Lower leg skin (tissue), 3 donors: ENCODE measurements around the gene ARID1B.

Experiments
- CTCF ChIP-seq, 3 donors: fragments of 450-650 bp; IDR thresholded peaks; one replicate each; pipeline ENCODE4 v1.5.1; 2016; ENCODE audit warnings: antibody characterized with exemption in 3 of 3, mild to moderate bottlenecking in 3 of 3, moderate library complexity in 2 of 3
- POLR2A ChIP-seq, 2 donors: fragments of 450-650 bp; IDR thresholded peaks; one replicate each; pipeline ENCODE4 v1.6.1; 2016 to 2017; ENCODE audit warnings: antibody characterized with exemption in 2 of 2, mild to moderate bottlenecking in 1 of 2, moderate library complexity in 1 of 2

- no peak for TF ChIP-seq CTCF (IDR thresholded peaks at IDR 0.05)
- TF ChIP-seq POLR2A (IDR thresholded peaks at IDR 0.05) = no peak
These were observed 47.0 kb downstream of the ARID1B start for GRCh38 chr6:156824142-156824541.
